Heart left ventricle (tissue), 13 donors: ENCODE measurements around the gene ARL3.

ENCODE experiments used
- CTCF ChIP-seq, 12 donors: fragments of 200-600 bp; sonication (generic) in 4 of 12; IDR thresholded peaks; one replicate each; pipeline versions ENCODE4 v1.5.0 to v1.8.0; 2018 to 2022; ENCODE audit warnings: antibody characterized with exemption in 12 of 12, mild to moderate bottlenecking in 5 of 12
- POLR2A ChIP-seq, 2 donors: fragments of 450-650 bp; IDR thresholded peaks; one replicate each; pipeline ENCODE4 v1.6.1; 2017; ENCODE audit warnings: antibody characterized with exemption in 2 of 2, mild to moderate bottlenecking in 2 of 2, moderate library complexity in 2 of 2
- donor health status: ischemic (EF 13 %, LVEDD 7.1; RV severe dilation, severe dysfunction).
- donor health status: DM: no; HTN: yes; CAD: no.
- donor health status: DM: no; HTN: no; CAD: no.
- donor health status: ischemic (EF 25% LVEDD 6.9; RV normal size, moderate dysfunction).
- donor health status: ischemic (EF 25% LVEDD 5.7; RV mildly dilated, moderate dysfunction).
- donor health status: ischemic (EF 35%, LVEDD 5.7; RV mildly dilated, moderate dysfunction).
- donor health status: nonischemic (EF 11% LVEDD 7.7; RV severe dilation, severe dysfunction).
- donor health status: DM: yes; HTN: yes; CAD: no.
- donor health status: PGD.
- donor health status: ischemic (EF 29% LVEDD 5.4; RV normal size, mild dysfunction).
- donor health status: nonischemic (EF 23%, LVEDD 6.1; RV moderate dilation, normal function).

- TF ChIP-seq CTCF (IDR thresholded peaks at IDR 0.05) (no peak), POLR2A (IDR thresholded peaks at IDR 0.05) (no peak)
Measured at GRCh38 chr10:102714621-102715455, 641 bp upstream of the ARL3 start, which contains the start of gene SFXN2.
